OCI-LY1 (cell line): ENCODE measurements around the gene CBLB.

Experiments used
- H2AFZ ChIP-seq: fragments of 200-600 bp; sonication (generic), shearing (Covaris generic); 2 replicates; pipeline ENCODE4 v1.6.0; 2014; ENCODE audit warnings: antibody characterized with exemption, mild to moderate bottlenecking, low read length
- H3F3A ChIP-seq: fragments of 200-600 bp; sonication (generic), shearing (Covaris generic); 2 replicates; pipeline ENCODE4 v1.6.0; 2014; ENCODE audit warnings: mild to moderate bottlenecking, antibody characterized with exemption, low read length, moderate library complexity; ENCODE audit not compliant: insufficient read depth
- H3K27ac ChIP-seq: fragments of 200-600 bp; sonication (generic); 2 replicates; pipeline ENCODE4 v1.5.1; 2014; ENCODE audit warnings: low read length, mixed run types, mild to moderate bottlenecking, low read depth; ENCODE audit not compliant: poor library complexity, severe bottlenecking
- H3K27me3 ChIP-seq: fragments of 200-600 bp; sonication (generic); 2 replicates; pipeline ENCODE4 v1.6.0; 2014; ENCODE audit warnings: antibody characterized with exemption, mild to moderate bottlenecking, low read length, moderate library complexity; ENCODE audit not compliant: insufficient read depth
- H3K36me3 ChIP-seq: fragments of 200-600 bp; sonication (generic); 2 replicates; pipeline ENCODE4 v1.6.1; 2014; ENCODE audit warnings: mild to moderate bottlenecking, antibody characterized with exemption, low read length, moderate library complexity, mixed read lengths; ENCODE audit not compliant: insufficient read depth
- H3K4me1 ChIP-seq: fragments of 200-600 bp; sonication (generic); 2 replicates; pipeline ENCODE4 v1.5.1; 2014; ENCODE audit warnings: mild to moderate bottlenecking, low read length, moderate library complexity; ENCODE audit not compliant: insufficient read depth, severe bottlenecking
- H3K4me2 ChIP-seq: fragments of 200-600 bp; sonication (generic), shearing (Covaris generic); 2 replicates; pipeline ENCODE4 v1.6.1; 2014; ENCODE audit warnings: low read length
- H3K4me3 ChIP-seq: fragments of 200-600 bp; sonication (generic); 2 replicates; pipeline ENCODE4 v1.5.1; 2014; ENCODE audit warnings: low read length, low read depth, mild to moderate bottlenecking, mixed read lengths; ENCODE audit not compliant: poor library complexity, severe bottlenecking
- H3K79me2 ChIP-seq: fragments of 200-600 bp; shearing (Covaris generic); 2 replicates; pipeline ENCODE4 v1.6.1; 2016; ENCODE audit warnings: mixed run types, low read length, mixed read lengths; ENCODE audit not compliant: insufficient read depth
- H3K9ac ChIP-seq: fragments of 200-600 bp; sonication (generic), shearing (Covaris generic); 2 replicates; pipeline ENCODE4 v1.6.1; 2014; ENCODE audit warnings: mild to moderate bottlenecking, low read length, mixed read lengths
- H3K9me2 ChIP-seq: fragments of 200-600 bp; sonication (generic), shearing (Covaris generic); 2 replicates; pipeline ENCODE4 v1.6.1; 2014; ENCODE audit warnings: low read depth, mild to moderate bottlenecking, low read length, mixed read lengths
- H3K9me3 ChIP-seq: fragments of 200-600 bp; shearing (Covaris generic); 2 replicates; pipeline ENCODE4 v1.6.1; 2014; ENCODE audit warnings: low read length, mixed read lengths
- H4K20me1 ChIP-seq: fragments of 200-600 bp; sonication (generic), shearing (Covaris generic); 2 replicates; pipeline ENCODE4 v1.6.0; 2016; ENCODE audit warnings: mild to moderate bottlenecking, low read length; ENCODE audit not compliant: insufficient read depth
- CTCF ChIP-seq: fragments of 200-600 bp; sonication (generic), shearing (Covaris generic); IDR thresholded peaks from 2 replicates; pipeline ENCODE4 v1.5.1; 2017; ENCODE audit warnings: mild to moderate bottlenecking, antibody characterized with exemption, low read length, moderate library complexity, mixed read lengths
- EZH2 ChIP-seq: fragments of 200-600 bp; sonication (generic), shearing (Covaris generic); IDR thresholded peaks from 2 replicates; pipeline ENCODE4 v1.8.0; 2017; ENCODE audit warnings: borderline replicate concordance, mixed run types, mild to moderate bottlenecking, antibody characterized with exemption, low read length, moderate library complexity, mixed read lengths

CBLB gene

GRCh38 chr3:105618556-105618955 is 250.3 kb downstream of the CBLB start:
- H2AFZ ChIP-seq = no peak overlapping the region
- no peak overlapping the region for H3K9ac ChIP-seq
- H3K36me3 ChIP-seq = no peaks in the 10 kb centered on the region
- H3K9me3 ChIP-seq = no peaks in the 10 kb centered on the region
- H3K4me3 ChIP-seq = no peak overlapping the region
- no peaks in the 10 kb centered on the region for H4K20me1 ChIP-seq
- no peaks in the 10 kb centered on the region for H3K27me3 ChIP-seq
- no peak for TF ChIP-seq CTCF
- TF ChIP-seq EZH2 = no peak
- H3K4me2 ChIP-seq = no peak overlapping the region
- H3K79me2 ChIP-seq = no peaks in the 10 kb centered on the region
- H3K9me2 ChIP-seq = no peaks in the 10 kb centered on the region
- no peak overlapping the region for H3K27ac ChIP-seq
- no peaks in the 10 kb centered on the region for H3F3A ChIP-seq
- H3K4me1 ChIP-seq = no peaks in the 10 kb centered on the region

GRCh38 chr3:105616374-105617121 is 252.3 kb downstream of the CBLB start:
- Histone ChIP-seq H3K27me3 (no peaks in the 10 kb centered on the region), H3K9ac (no peak overlapping the region), H3K79me2 (no peaks in the 10 kb centered on the region), H3K9me2 (no peaks in the 10 kb centered on the region), H3K9me3 (no peaks in the 10 kb centered on the region), H3K4me2 (no peak overlapping the region), H3K36me3 (no peaks in the 10 kb centered on the region), H3K4me3 (no peak overlapping the region), H3K4me1 (no peaks in the 10 kb centered on the region), H2AFZ (no peak overlapping the region), H3K27ac (no peak overlapping the region), H4K20me1 (no peaks in the 10 kb centered on the region), H3F3A (no peaks in the 10 kb centered on the region)
- TF ChIP-seq CTCF = no peak
- no peak for TF ChIP-seq EZH2

GRCh38 chr3:105615814-105616213 is 253.0 kb downstream of the CBLB start:
- no peaks in the 10 kb centered on the region for H3K9me3 ChIP-seq
- no peaks in the 10 kb centered on the region for H3K36me3 ChIP-seq
- no peaks in the 10 kb centered on the region for H3F3A ChIP-seq
- H3K27ac ChIP-seq = no peak overlapping the region
- H3K9me2 ChIP-seq = no peaks in the 10 kb centered on the region
- H3K4me3 ChIP-seq = no peak overlapping the region
- TF ChIP-seq CTCF = no peak
- TF ChIP-seq EZH2 = no peak
- H3K79me2 ChIP-seq = no peaks in the 10 kb centered on the region
- H3K4me1 ChIP-seq = no peaks in the 10 kb centered on the region
- H2AFZ ChIP-seq = no peak overlapping the region
- no peaks in the 10 kb centered on the region for H4K20me1 ChIP-seq
- H3K4me2 ChIP-seq = no peak overlapping the region
- H3K27me3 ChIP-seq = no peaks in the 10 kb centered on the region
- no peak overlapping the region for H3K9ac ChIP-seq
